GM18511 (cell line): Measurements from ENCODE around the gene HLCS.
"Not testable (repeated sequence)": the region's sequence is repeated elsewhere in the genome, so short reads cannot be mapped to it uniquely, and the experiment has no call there.

ENCODE experiments used
- ATAC-seq: cut with Tn5 transposase; IDR thresholded peaks from one replicate; pipeline ENCODE4 v1.9.1; 2021; ENCODE audit warnings: mild to moderate bottlenecking, moderate library complexity; ENCODE audit not compliant: unreplicated experiment

Gene HLCS

DNA sequence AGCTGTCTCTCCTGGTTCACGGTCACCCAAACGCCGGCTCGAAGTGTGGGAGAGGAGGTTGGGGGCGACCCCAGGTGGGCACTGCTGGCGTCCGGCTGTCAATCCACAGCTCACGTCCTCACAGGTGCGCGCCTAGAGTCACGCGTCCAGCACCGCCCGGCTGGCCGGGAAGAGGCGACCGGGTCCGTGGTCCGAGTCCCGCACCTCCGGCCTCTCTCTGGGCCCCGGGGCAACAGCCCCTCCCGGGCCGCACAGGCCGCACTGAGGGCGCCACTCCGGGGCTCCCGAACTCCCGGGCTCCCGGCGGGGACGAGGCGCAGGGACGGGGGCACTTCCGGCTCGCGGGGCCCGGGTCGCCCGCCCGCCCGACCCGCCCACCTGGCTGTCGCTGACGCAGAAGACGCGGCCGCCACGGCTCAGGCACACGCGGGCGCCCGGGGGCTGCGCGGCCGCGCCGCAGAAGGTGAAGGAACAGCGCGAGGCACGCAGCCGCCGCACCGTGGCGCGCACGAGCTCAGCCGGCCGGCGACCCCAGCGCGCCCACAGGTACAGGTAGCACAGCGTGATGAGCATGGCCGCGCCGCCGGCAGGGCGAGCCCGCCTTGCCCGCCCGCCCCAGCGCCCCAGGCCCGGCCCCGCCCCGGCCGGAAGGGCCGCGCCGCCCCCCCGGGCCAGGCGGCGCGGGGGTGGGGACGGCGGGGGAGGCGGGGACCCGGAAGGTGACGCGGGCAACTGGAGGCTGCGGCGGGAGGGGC lies at the start of gene HLCS:
Gene HLCS, minus strand, starts transcription at position 604 of the 755 bp plus-strand sequence. Its CDS starts 31 bp downstream, at position 573.
- peak; percentile 82 for ATAC-seq

DNA sequence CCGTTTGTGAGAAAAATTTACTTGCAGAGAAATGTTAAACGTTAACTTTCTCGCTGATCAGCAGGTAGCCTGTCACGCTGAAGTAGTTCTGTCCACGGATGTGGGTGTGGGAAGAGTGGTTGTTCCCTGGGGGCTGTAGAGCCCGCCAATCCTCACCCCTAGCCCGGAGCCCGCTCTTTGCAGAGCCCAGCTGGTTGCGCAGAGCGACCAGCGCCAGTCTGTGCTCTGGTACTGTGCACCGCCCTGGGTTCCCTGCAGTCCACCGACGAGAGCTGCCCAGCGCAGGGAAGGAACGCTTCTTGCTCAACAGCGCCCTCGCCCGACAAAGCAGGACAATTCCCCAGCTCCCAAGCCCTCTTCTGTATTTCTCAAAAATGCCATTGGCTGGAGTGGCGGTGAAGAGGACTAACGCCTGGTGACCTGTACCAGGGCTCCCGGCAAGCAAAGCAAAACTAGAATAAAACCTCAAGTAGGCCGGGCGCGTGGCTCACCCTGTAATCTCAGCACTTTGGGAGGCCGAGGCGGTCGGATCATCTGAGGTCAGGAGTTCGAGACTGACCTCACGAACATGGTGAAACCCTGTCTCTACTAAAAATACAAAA lies 43.4 kb upstream of the HLCS start:
- ATAC-seq = peak; percentile 95

DNA sequence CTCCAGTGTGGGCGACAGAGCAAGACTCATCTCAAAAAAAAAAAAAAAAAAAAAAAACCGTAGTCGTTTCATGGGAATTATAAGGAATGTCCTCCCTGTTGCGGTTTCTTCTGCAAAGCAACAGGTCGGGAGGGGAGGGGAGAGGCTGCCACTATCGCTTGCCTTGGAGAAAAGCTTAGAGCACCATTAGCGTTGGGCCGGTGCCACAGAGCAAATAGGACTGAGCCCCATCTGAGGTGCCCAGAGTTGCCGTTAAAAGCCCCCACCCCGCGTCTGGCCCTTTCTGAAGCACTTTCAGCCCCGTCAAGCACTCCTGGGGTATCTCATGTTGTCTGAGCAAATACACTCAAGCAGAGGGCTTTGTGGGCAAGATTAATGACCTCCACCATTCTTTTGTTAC lies 42.3 kb upstream of the HLCS start:
- ATAC-seq = no peak

DNA sequence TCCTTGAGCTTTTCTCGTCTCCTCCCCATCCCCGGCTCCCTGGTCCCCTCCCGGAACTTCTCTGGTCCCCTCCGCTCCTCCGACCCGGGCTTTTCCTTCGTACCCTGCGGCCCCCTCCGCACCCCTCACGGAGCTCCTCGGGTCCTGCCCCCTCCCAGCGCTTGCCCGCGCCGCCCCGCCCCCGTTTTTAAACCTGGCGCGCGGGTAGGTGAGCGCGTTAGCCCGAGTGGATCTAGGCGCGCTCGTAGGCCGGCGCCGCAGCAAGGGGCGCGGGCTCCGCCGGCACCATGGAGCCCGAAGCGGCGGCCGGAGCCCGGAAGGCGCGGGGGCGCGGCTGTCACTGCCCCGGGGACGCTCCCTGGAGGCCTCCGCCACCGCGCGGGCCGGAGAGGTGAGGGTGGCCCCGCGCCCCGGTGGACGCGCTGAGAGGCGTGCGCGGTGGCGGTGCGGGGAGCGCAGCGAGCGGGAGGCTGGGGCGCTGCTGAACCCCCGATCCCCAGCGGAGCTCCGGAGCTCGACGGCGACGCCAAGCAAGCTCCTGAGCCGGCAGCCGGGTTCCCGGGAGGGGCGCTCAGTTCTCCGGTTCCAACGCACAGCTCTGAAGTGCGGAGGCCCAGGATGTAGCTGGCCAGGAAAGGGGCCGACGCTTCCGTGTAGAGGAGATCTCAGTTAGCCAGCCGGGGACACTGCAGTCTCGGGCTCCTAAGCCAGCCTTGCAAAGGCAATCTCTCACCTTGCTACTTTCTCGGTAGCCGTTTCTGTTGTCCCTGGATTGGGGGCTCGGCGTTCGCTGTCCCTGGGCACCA lies 40.2 kb upstream of the HLCS start, which contains the start of gene RIPPLY3:
Gene RIPPLY3, plus strand, starts transcription at position 217 of the 806 bp plus-strand sequence. Its CDS starts 71 bp downstream, at position 288.
- no peak for ATAC-seq

DNA sequence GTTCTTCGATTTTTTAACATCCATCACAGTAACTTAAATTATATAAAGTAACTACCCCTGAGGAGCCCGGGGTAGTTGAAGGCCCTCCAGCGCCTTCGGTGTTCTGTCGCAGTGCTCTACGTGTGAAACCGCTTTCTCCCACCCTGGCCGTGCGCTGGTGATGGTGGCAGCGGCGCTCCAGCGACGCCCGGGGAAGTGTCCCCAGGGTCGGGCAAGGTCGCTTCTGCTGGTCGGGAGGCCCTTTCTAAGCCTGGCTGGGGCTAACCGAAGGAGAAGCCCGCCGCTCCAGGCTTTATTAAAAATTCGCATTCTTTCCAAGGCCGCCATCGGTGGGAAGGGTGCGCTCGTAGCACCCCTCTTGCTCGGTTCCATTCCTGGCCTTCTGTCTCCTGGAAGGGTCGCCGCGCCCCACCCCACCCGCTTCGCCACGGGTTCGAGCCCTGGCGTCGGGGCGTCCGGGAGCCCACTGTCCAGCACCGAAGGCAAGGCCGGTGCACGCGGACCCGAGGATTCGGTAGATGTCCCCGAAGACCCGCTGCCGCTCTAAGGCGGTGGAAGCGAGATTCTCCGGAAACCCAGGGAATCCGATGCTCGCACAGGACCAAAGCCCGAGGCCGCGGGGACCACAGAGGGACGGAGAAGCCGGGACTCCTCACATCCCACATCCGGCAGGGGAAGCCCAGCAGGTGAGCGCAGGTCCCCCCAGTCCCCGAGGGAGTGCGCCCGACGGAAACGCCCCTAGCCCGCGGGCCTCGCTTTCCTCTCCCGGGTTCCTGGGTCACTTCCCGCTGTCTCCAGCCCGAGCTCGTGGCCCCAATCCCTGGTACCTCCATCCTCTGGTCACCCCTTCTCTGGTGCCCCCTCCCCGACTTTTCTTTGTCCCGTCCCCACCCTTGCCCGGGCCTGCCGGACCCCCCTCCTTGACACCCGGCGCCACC lies 39.3 kb upstream of the HLCS start:
- no peak for ATAC-seq

DNA sequence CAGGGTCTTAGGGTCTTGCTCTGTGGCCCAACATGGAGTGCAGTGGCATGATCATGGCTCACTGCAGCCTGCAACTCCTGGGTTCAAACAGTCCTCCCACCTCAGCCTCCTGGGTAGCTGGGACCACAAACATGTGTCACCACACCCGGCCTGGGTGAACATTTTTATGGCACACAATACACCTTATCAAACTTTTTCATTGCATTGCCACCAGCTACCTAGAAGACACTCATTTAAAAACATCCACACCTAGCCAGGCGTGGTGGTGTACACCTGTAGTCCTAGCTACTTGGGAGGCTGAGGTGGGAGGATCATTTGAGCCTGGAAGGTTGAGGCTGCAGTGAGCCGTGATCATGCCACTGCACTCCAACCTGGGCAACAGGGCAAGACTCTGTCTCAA lies 37.4 kb upstream of the HLCS start:
- not testable (repeated sequence) for ATAC-seq

DNA sequence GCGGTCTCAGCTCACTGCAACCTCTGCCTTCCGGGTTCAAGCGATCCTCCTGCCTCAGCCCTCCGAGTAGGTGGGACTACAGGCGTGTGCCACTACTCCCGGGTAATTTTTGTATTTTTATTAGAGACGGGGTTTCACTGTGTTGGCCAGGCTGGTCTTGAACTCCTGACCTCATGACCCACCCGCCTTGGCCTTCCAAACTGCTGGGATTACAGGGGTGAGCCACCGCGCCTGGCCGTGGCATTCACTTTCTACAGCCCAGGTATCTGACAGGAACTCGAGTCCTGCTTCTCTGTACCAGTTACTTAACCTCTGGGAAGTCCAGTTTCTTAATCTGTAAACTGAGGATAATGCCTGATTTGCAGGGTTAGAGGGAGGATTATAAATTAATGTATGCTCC lies 36.4 kb upstream of the HLCS start:
- not testable (repeated sequence) for ATAC-seq

DNA sequence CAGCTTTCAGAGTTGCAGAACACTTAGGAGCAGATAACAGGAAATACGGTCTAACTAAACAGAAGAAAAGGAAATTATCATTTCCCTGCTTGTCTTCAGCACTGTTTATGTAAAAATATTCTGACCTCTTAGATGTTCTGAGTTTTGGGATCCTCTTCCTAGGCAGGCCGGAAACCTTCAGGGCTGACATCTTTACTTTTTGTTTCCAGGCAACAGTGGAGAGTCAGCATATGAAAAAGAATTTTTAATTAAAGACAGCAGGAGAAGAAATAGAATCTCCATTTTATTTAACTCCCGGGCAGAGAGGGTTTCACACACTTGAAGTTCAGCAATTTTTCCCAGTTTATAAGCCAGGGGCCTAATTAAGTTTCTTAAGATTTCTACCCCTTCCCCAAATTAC lies 35.0 kb upstream of the HLCS start:
- no peak for ATAC-seq

DNA sequence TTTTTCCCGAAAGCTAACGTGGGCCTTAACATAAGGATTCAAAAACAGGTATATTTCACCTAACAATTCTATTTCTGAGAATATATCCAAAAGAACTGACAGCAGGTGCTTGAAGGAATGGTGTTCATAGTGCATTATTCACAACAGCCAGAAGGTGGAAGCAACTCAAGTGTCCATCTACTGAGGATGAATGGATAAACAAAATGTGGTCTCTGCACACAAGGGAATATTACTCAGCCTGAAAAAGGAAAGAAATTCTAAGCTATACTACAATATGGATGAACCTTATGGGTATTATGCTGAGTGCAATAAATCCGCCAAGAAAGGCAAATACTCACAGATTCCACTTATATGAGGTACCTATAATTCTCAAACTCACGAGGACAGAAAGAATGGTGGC lies 33.9 kb upstream of the HLCS start:
- no peak for ATAC-seq

DNA sequence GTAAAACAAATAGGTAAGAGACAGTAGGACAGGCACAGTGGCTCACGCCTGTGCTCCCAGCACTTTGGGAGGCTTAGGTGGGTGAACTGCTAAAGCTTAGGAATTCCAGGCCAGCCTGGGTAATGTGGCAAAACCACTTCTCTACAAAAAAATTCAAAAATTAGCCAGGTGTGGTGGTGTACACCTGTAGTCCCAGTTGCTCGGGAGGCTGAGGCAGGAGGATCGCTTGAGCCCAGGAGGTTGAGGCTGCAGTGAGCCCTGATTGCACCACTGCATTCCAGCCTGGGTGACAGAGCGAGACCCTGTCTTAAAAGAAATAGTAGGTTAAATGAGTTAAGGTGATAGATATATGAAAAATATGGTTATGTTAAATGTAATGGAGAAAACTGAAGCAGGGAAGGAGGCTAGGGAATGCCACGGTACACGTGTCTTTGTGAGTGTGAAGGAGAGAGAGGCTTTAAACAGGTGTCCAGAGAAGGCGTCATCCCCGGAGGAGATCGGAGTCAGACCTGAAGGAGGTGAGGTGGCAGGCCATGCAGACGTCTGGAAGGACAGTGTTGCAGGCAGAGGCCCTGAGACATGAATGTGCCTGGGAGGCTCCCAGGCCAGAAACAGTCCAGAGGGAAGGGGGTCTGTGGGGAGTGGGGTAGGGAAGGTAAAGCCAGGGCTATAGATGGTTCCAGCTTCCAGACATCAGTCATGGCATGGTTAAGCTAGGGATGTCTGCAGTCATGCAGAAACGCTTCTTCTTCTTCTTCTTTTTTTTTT lies 32.8 kb upstream of the HLCS start:
- no peak for ATAC-seq

DNA sequence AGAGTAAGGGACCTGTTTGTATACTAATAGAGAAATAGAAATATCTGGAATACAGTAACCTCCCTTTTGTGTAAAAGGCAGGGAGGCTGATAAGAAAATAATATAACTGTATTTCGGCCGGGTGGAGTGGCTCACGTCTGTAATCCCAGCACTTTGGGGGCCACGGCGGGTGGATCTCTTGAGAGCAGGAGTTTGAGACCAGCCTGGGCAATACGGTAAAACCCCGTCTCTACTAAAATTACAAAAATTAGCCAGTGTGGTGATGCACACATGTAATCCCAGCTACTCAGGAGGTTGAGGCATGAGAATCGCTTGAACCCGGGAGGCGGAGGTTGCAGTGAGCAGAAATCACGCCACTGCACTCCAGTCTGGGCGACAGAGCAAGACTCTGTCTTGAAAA lies 28.8 kb upstream of the HLCS start:
- not testable (repeated sequence) for ATAC-seq

DNA sequence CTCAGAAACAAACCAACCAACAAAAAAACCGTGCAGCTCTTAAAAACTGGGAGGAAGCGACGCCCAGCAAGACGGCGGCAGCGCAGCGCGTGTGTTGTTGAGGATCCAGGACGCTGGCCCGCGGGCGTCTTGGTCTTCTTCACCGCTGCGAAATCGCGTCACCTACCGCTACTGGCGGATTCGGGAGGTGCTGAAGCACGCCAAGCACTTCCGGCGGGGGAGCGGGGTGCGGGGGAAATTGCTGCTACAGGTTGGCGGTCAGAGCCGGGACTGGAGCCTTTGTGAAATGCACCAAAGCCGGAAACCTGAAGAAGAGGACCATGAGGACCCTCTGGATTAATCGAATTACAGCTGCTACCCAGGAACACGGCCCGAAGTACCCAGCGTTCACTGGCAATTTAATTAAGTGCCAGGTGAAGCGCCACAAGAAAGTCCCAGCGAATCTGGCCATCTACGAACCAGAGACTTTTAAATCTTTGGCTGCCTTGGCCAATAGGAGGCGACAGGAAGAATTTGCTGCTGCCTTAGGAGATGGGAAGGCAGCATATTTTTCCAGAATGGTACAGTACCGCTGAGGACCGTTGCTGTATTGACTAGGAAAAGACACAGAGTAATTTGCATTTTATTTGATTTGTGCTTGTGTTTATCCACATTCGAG lies 28.2 kb upstream of the HLCS start:
- no peak for ATAC-seq

DNA sequence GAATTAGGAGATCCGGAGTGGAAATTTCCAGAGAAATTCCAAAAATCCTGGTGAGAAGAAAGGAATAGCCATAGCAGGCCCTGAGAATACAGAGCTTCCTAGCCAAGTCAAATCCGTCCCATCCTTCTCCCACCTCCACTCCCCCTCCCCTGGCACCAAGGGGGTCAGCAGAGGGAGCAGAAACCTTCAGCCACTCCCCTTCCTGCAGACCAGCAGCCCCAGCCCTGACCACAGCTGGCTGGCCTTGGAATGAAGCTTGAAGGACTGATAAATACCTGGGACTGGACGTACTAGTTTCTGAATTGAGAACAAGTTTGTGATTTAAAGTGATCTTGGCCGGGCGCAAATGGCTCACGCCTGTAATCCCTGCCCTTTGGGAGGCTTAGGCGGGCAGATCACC lies 26.2 kb upstream of the HLCS start:
- ATAC-seq = no peak

DNA sequence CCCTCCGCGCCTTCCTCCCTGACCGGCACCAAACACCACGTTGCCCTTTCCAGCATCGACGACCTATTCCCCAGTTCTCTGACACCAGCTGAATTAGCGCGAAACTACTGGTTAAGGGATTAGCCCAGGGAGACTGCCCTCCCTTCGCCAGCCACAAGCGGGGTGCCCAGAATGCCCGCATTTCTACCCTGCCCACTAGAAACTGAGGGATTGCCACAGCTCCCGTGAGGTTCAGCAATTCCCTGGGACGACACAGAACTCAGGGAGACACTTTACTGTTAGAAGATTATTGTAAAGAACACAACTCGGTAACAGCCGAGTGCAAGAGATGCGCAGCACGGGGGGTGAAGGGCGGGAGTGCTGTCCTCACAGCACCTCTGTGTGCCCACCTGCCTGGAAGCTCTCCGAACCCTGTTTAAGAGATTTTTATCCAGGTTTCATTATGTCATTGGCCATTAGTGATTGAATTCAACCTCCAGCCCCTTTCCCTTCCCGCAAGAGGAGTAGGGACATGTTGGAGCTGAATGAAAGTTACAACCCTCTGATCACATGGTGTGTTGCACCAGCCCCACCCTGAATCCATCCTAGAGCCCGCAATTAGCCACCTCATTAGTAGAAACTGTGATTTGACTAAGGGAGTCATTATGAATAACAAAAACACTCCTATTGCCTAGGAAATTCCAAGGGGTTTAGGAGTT lies 24.2 kb upstream of the HLCS start:
- no peak for ATAC-seq

DNA sequence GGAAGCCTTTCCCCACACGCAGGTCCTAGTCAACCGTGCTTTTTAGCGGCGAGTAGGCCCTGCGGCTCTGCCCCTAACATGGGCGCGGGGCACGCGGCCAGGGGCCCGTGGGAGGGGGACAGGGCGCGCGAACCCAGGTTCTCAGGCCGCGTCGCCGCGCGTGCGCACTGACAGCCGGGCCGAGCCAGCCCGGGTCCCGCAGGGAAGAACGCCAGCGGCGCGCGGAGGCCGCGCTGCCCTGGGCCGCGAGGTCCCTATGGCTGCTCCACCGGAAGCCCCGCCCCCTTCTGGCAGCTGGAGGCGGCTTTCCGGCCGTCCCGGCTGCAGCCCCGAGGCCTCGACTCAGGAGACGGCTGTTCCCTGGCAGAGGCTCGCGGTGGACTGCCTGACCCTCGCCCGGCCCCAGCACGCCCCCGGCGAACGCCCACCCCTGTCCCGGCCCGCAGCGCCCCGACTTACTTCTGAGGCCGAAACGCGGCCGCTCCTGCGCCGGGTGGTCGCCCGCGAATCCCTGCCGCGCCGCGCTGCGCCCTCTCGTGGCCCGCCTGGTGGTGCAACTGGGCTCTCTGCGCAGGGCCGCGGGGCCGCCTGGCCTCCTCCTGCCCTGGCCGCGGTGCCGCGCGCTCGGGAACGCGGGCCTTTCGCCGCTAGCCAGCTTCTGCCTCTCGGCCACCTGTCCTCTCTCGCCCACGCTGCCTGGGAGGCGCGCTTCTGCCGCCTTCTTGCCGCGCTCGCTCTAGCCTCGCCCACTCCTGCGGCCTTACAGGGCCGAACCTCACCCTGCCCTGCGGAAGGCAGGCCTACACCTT lies 23.4 kb upstream of the HLCS start:
- ATAC-seq = peak; percentile 92

DNA sequence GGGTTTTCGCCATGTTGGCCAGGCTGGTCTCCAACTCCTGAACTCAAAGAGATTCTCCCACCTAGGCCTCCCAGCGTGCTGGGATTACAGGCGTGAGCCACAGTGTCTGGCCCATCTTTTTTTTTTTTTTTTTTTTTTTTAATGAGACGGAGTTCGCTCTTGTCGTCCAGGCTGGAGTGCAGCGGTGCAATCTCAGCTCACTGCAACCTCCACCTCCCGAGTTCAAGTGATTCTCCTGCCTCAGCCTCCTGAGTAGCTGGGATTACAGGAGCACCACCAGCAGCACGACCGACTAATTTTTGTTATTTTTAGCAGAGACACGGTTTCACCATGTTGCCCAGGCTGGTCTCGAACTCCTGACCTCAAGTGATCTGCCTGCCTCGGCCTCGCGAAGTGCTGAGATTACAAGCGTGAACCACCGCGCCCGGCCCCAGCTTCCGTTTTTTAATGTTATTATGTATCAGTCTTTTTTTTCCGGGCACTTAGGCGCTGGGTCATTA lies 22.8 kb upstream of the HLCS start:
- ATAC-seq = not testable (repeated sequence)

DNA sequence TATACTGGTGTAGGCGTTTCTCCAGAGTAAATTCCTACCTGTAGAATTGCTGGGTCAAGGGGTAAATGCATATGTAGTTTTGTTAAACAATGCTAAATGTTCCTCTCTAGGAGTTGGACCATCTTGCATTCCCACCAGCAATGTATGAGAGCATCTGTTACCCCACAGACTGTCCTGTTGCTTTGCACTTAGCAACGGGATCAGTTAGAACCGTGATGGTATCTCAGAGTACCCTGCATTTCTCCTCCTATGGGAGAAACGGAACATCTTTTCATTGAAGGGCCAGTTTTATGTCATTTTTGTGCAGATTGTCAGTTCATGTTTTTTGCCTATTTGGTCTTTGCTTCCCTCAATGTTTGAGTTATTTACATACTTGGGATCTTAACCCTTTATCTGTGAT lies 22.1 kb upstream of the HLCS start:
- no peak for ATAC-seq

DNA sequence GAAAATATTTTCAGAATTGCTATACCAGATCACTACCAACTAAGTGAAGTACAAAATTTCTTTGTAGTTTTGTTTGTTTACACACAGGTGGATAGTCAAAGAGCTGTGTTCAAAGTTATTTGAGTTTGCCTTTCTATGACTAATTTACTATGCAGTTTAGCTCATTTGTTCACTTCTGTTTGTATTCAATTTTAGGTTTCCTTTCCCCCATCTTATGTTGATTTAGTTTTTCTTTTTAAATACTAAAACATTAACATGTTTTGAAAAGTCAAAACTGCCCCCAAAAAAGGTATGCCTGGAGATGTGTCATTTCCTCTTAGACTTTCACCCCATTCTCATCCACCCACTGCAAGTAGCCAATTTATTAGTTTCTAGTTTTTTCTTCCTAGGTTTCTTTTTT lies 21.4 kb upstream of the HLCS start:
- ATAC-seq = no peak
